Bronchial epithelial cell (primary cell): ENCODE data around the gene LRRC63. TPM values are rescaled to one million over a fixed set of nuclear protein-coding genes. Genes with fewer than 3 reads are reported as not detected.

Source experiments
- DNase-seq: peaks from one replicate; pipeline ENCODE4 v3.0.0-alpha.2; 2010; ENCODE audit warnings: low read depth
- FAIRE-seq: peaks from 2 replicates; lab custom pipeline; 2011; peaks lifted over from hg19 to GRCh38; lab: Jason Lieb, UNC
- H3K27me3 ChIP-seq: 2 replicates; pipeline ENCODE4 v1.5.1; 2011; ENCODE audit warnings: low read length; ENCODE audit not compliant: control insufficient read depth, insufficient read depth
- H3K36me3 ChIP-seq: 2 replicates; pipeline ENCODE4 v1.5.1; 2011; ENCODE audit warnings: low read length; ENCODE audit not compliant: control insufficient read depth, insufficient read depth
- H3K4me3 ChIP-seq: 2 replicates; pipeline ENCODE4 v1.5.1; 2011; ENCODE audit warnings: mild to moderate bottlenecking, low read depth, low read length, control low read depth
- total RNA-seq: library from RNA; depleted of rRNA; stranded (reverse); fragments of >200 nt; gene quantifications from 2 replicates; pipeline ENCODE4 v1.2.1, GENCODE V29; 2014
- TF ChIP-seq, protein P1 (sequence below): IDR thresholded peaks from 2 replicates; pipeline ENCODE4 v1.5.1; 2011; ENCODE audit warnings: mild to moderate bottlenecking, moderate library complexity, low read length, control low read depth, inconsistent platforms; ENCODE audit not compliant: insufficient read depth, severe bottlenecking

Gene LRRC63
- total RNA-seq, 1 donor from 2014 or later = not detected

DNA sequence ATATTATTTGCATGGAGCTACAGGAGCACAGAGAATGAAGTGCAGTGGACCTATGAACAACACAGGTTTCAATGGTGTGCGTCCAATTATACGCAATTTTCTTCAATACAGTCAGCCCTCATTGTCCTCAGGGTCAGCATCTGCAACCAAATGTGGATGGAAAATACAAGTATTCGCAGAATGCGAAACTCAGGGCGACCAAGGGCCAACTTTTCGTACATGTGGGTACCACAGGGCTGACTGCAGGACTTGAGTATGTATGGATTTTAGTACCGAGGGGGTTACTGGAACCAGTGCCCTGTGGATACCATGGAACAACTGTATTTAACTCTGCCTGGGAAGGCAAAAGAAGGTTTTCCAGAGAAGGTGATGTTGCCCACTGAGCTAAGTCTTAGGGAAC lies 40.0 kb upstream of the LRRC63 start:
- DNase-seq = no peak
- TF ChIP-seq, protein P1, sequence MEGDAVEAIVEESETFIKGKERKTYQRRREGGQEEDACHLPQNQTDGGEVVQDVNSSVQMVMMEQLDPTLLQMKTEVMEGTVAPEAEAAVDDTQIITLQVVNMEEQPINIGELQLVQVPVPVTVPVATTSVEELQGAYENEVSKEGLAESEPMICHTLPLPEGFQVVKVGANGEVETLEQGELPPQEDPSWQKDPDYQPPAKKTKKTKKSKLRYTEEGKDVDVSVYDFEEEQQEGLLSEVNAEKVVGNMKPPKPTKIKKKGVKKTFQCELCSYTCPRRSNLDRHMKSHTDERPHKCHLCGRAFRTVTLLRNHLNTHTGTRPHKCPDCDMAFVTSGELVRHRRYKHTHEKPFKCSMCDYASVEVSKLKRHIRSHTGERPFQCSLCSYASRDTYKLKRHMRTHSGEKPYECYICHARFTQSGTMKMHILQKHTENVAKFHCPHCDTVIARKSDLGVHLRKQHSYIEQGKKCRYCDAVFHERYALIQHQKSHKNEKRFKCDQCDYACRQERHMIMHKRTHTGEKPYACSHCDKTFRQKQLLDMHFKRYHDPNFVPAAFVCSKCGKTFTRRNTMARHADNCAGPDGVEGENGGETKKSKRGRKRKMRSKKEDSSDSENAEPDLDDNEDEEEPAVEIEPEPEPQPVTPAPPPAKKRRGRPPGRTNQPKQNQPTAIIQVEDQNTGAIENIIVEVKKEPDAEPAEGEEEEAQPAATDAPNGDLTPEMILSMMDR = no peak

DNA sequence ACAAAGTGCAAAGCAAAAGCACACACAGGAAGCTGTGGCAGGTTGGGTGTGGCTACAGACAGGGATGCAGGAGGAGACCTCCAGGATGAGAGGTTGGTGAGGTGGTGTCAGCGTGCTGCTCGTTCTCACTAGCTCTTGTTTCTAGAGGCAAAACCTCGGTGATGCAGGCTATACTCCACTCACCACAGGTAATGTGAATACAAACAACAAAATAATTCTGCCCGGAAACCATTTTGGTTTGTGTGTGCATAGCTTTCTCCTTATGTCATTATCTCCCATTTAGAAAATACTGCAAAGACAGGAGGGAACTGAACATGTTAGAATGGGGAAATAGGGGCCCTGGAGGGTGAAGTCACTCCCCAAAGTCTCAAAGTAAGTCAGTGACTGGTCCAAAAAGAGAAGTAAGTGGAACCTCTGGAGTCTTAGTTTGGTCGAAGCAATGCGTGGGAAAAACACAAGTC lies 39.2 kb upstream of the LRRC63 start:
- H3K4me3 ChIP-seq = no peak overlapping the region
- H3K36me3 ChIP-seq = no peaks in the 10 kb centered on the region
- TF ChIP-seq, protein P1 = no peak
- DNase-seq (no peak), FAIRE-seq (no peak)
- no peaks in the 10 kb centered on the region for H3K27me3 ChIP-seq

More for the DNA sequence above, 40.0 kb upstream of the LRRC63 start:
- no peak for FAIRE-seq
- Histone ChIP-seq H3K36me3 (no peaks in the 10 kb centered on the region), H3K27me3 (no peaks in the 10 kb centered on the region), H3K4me3 (no peak overlapping the region)

GRCh38 chr13:46173656-46174055 lies 38.1 kb upstream of the LRRC63 start:
- Histone ChIP-seq H3K27me3 (no peaks in the 10 kb centered on the region), H3K36me3 (no peaks in the 10 kb centered on the region), H3K4me3 (no peak overlapping the region)
- TF ChIP-seq, protein P1 = no peak
- no peak for FAIRE-seq
- DNase-seq = no peak

DNA sequence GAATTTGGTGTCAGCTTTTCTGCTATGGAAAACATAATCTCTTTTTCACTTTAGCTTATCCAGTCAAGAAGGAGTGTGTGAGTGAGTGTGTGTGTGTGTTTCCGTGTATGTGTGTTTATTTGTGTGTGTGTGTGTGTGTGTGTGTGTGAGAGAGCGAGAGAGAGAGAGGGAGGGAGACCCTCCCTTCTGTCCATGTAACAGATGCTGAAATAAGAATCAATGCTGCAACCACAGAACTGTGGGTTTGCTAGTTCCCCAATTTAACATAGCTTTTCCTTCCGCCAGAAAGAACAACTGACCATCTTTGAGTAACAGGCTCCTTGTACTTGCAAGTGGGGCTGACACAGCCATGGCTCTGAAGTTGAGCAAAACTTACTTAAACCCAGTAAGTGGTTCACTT lies 35.0 kb upstream of the LRRC63 start:
- Histone ChIP-seq H3K4me3 (no peak overlapping the region), H3K36me3 (no peaks in the 10 kb centered on the region), H3K27me3 (no peaks in the 10 kb centered on the region)
- no peak for DNase-seq
- FAIRE-seq = no peak
- TF ChIP-seq, protein P1 = no peak

DNA sequence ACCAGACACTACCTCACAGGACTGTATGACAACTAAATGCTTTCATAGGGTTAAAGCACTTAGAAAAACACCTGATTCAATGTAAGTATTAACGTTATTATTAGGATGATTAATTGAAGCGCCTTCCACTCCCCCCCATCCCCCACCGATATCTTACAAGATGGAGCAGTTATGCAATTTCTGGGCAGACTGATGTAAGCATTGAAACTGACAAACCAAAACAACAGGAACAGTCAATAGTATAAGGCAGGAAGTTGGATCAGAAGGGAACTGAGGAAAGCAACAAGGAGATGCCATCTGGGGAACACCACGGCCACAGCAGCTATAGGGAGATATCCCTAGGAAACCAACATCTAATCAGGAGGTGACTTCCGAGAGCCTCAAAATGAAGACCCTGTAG lies 33.6 kb upstream of the LRRC63 start:
- H3K27me3 ChIP-seq = no peaks in the 10 kb centered on the region
- FAIRE-seq = no peak
- H3K4me3 ChIP-seq = no peak overlapping the region
- DNase-seq = no peak
- TF ChIP-seq, protein P1 = no peak
- no peaks in the 10 kb centered on the region for H3K36me3 ChIP-seq

DNA sequence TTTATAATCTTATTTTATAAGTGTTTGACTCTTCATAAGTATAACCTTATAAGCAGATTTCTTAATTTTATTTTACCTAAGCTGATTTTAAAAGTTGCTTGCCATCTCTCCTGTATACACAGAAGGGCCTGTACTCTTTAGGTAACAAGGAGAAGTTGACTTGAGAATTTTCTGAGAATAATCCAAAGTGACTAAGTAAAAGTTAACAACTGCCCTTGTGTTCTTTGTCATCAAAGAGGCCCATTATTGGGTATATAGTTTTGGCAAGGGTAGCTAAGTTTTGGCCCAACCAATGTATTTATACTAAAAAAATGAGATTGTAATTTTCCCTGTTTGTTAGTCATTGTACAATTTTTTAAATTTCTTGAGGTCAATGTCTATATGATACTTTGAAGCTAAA lies 32.9 kb upstream of the LRRC63 start:
- FAIRE-seq (no peak), DNase-seq (no peak)
- H3K36me3 ChIP-seq = no peaks in the 10 kb centered on the region
- TF ChIP-seq, protein P1 = no peak
- H3K4me3 ChIP-seq = no peak overlapping the region
- H3K27me3 ChIP-seq = no peaks in the 10 kb centered on the region
